Rectal smooth muscle tissue (tissue), 1 donor: ENCODE results near the gene PITPNC1.

Source experiments
- H3K27ac ChIP-seq: one replicate; pipeline ENCODE4 v1.7.0; 2013; ENCODE audit warnings: low read depth, low read length, inconsistent platforms
- H3K27me3 ChIP-seq: one replicate; pipeline ENCODE4 v1.7.0; 2013; ENCODE audit warnings: low read length; ENCODE audit not compliant: control insufficient read depth, insufficient read depth
- H3K36me3 ChIP-seq: one replicate; pipeline ENCODE4 v1.7.0; 2013; ENCODE audit warnings: low read length; ENCODE audit not compliant: control insufficient read depth, insufficient read depth
- H3K4me1 ChIP-seq: one replicate; pipeline ENCODE4 v1.7.0; 2013; ENCODE audit warnings: low read length; ENCODE audit not compliant: control insufficient read depth, insufficient read depth
- H3K4me3 ChIP-seq: one replicate; pipeline ENCODE4 v1.7.0; 2013; ENCODE audit warnings: low read length
- H3K9ac ChIP-seq: one replicate; pipeline ENCODE4 v1.7.0; 2013; ENCODE audit warnings: low read length

Gene PITPNC1

GRCh38 chr17:67666028-67666427, 288.9 kb downstream of the PITPNC1 start:
- H3K4me3 ChIP-seq, result no peak overlapping the region
- H3K27ac ChIP-seq, result no peak overlapping the region
- no peaks in the 10 kb centered on the region for H3K36me3 ChIP-seq
- H3K9ac ChIP-seq, result no peak overlapping the region
- no peaks in the 10 kb centered on the region for H3K27me3 ChIP-seq
- H3K4me1 ChIP-seq, result no peaks in the 10 kb centered on the region

- H3K9ac ChIP-seq, result no peak overlapping the region
- no peak overlapping the region for H3K27ac ChIP-seq
- no peaks in the 10 kb centered on the region for H3K36me3 ChIP-seq
- H3K27me3 ChIP-seq, result no peaks in the 10 kb centered on the region
- no peaks in the 10 kb centered on the region for H3K4me1 ChIP-seq
- no peak overlapping the region for H3K4me3 ChIP-seq
Observed at GRCh38 chr17:67666710-67667109, 289.6 kb downstream of the PITPNC1 start.

- Histone ChIP-seq H3K27me3 (no peaks in the 10 kb centered on the region), H3K9ac (no peak overlapping the region), H3K36me3 (no peaks in the 10 kb centered on the region), H3K4me3 (no peak overlapping the region), H3K27ac (no peak overlapping the region), H3K4me1 (no peaks in the 10 kb centered on the region)
Observed at GRCh38 chr17:67671493-67671892, 294.4 kb downstream of the PITPNC1 start.

- H3K4me3 ChIP-seq, result no peak overlapping the region
- no peak overlapping the region for H3K27ac ChIP-seq
- H3K9ac ChIP-seq, result no peak overlapping the region
- H3K36me3 ChIP-seq, result no peaks in the 10 kb centered on the region
- no peaks in the 10 kb centered on the region for H3K27me3 ChIP-seq
- H3K4me1 ChIP-seq, result no peaks in the 10 kb centered on the region
Observed at GRCh38 chr17:67672592-67673335, 295.7 kb downstream of the PITPNC1 start.

- H3K4me1 ChIP-seq, result no peaks in the 10 kb centered on the region
- no peak overlapping the region for H3K27ac ChIP-seq
- no peaks in the 10 kb centered on the region for H3K27me3 ChIP-seq
- H3K36me3 ChIP-seq, result no peaks in the 10 kb centered on the region
- no peak overlapping the region for H3K9ac ChIP-seq
- H3K4me3 ChIP-seq, result no peak overlapping the region
Observed at GRCh38 chr17:67675481-67675880, 298.4 kb downstream of the PITPNC1 start.

GRCh38 chr17:67676305-67676704, 299.2 kb downstream of the PITPNC1 start:
- Histone ChIP-seq H3K27ac (no peak overlapping the region), H3K4me3 (no peak overlapping the region), H3K27me3 (no peaks in the 10 kb centered on the region), H3K36me3 (no peaks in the 10 kb centered on the region), H3K9ac (no peak overlapping the region), H3K4me1 (no peaks in the 10 kb centered on the region)

GRCh38 chr17:67678414-67678813, 301.3 kb downstream of the PITPNC1 start:
- no peak overlapping the region for H3K9ac ChIP-seq
- H3K27me3 ChIP-seq, result no peaks in the 10 kb centered on the region
- H3K4me3 ChIP-seq, result no peak overlapping the region
- no peaks in the 10 kb centered on the region for H3K36me3 ChIP-seq
- H3K27ac ChIP-seq, result no peak overlapping the region
- no peaks in the 10 kb centered on the region for H3K4me1 ChIP-seq

- Histone ChIP-seq H3K4me1 (no peaks in the 10 kb centered on the region), H3K27me3 (no peaks in the 10 kb centered on the region), H3K9ac (no peak overlapping the region), H3K27ac (no peak overlapping the region), H3K36me3 (no peaks in the 10 kb centered on the region), H3K4me3 (no peak overlapping the region)
Observed at GRCh38 chr17:67679225-67679624, 302.1 kb downstream of the PITPNC1 start.

- Histone ChIP-seq H3K4me3 (no peak overlapping the region), H3K36me3 (no peaks in the 10 kb centered on the region), H3K27ac (no peak overlapping the region), H3K27me3 (no peaks in the 10 kb centered on the region), H3K4me1 (no peaks in the 10 kb centered on the region), H3K9ac (no peak overlapping the region)
Observed at GRCh38 chr17:67679721-67680120, 302.6 kb downstream of the PITPNC1 start.

GRCh38 chr17:67680445-67681224, 303.6 kb downstream of the PITPNC1 start:
- no peak overlapping the region for H3K27ac ChIP-seq

GRCh38 chr17:67682196-67682595, 305.1 kb downstream of the PITPNC1 start:
- H3K9ac ChIP-seq, result no peak overlapping the region
- H3K27ac ChIP-seq, result no peak overlapping the region
- H3K36me3 ChIP-seq, result no peaks in the 10 kb centered on the region
- no peaks in the 10 kb centered on the region for H3K27me3 ChIP-seq
- no peaks in the 10 kb centered on the region for H3K4me1 ChIP-seq
- H3K4me3 ChIP-seq, result no peak overlapping the region

More at GRCh38 chr17:67680445-67681224, 303.6 kb downstream of the PITPNC1 start:
- no peak overlapping the region for H3K9ac ChIP-seq
- H3K36me3 ChIP-seq, result no peaks in the 10 kb centered on the region
- H3K4me1 ChIP-seq, result no peaks in the 10 kb centered on the region
- H3K4me3 ChIP-seq, result no peak overlapping the region
- no peaks in the 10 kb centered on the region for H3K27me3 ChIP-seq

GRCh38 chr17:67685351-67685750, 308.3 kb downstream of the PITPNC1 start:
- no peak overlapping the region for H3K4me3 ChIP-seq
- H3K9ac ChIP-seq, result no peak overlapping the region
- no peaks in the 10 kb centered on the region for H3K4me1 ChIP-seq
- no peaks in the 10 kb centered on the region for H3K36me3 ChIP-seq
- H3K27me3 ChIP-seq, result no peaks in the 10 kb centered on the region
- H3K27ac ChIP-seq, result no peak overlapping the region

- Histone ChIP-seq H3K36me3 (no peaks in the 10 kb centered on the region), H3K27ac (no peak overlapping the region), H3K4me1 (no peaks in the 10 kb centered on the region)
Observed at GRCh38 chr17:67686241-67686640, 309.2 kb downstream of the PITPNC1 start.

More at GRCh38 chr17:67686241-67686640, 309.2 kb downstream of the PITPNC1 start:
- Histone ChIP-seq H3K4me3 (no peak overlapping the region), H3K27me3 (no peaks in the 10 kb centered on the region), H3K9ac (no peak overlapping the region)
